HCT116 (cell line): ENCODE data around the gene CCNJ. TPM values are rescaled to one million over a fixed set of nuclear protein-coding genes. Genes with fewer than 3 reads are reported as not detected.

Experiments used
- ATAC-seq: fragments of 200-7000 bp; cut with Tn5 transposase; 2 replicates; pipeline ENCODE4 v1.9.1; 2020; ENCODE audit warnings: mild to moderate bottlenecking, moderate library complexity
- BruUV-seq: library from RNA; stranded (reverse); fragments of 400-500 nt; replicated peaks from 2 replicates; lab custom pipeline; 2021; lab: Mats Ljungman, UMichigan
- CTCF ChIA-PET: fragments of 300-600 bp; sonication (Branson Sonifier 250); formaldehyde crosslinking; loops from one replicate; lab custom pipeline; 2021; ENCODE audit warnings: antibody characterized with exemption; lab: Charles Lee
- POLR2A ChIA-PET: fragments of 300-600, 350-600 bp; sonication (Branson Sonifier 250); formaldehyde crosslinking; loops from one replicate; lab custom pipeline; 2021; ENCODE audit warnings: antibody characterized with exemption; lab: Charles Lee
- RAD21 ChIA-PET, 2 experiments: fragments of 300-600 bp; sonication (Branson Sonifier 250); formaldehyde crosslinking; loops; one replicate each; lab custom pipeline; 2023; ENCODE audit warnings: low total read pairs in 2 of 2; ENCODE audit not compliant: uncharacterized antibody in 2 of 2, unreplicated experiment in 2 of 2, low non-redundant PET in 1 of 2; lab: Charles Lee
- DNase-seq: peaks from one replicate; pipeline ENCODE4 v3.0.0-alpha.2; 2010; ENCODE audit warnings: low read depth, low spot score
- H2AFZ ChIP-seq: fragments of 200-600 bp; shearing (Covaris generic), sonication (generic); 2 replicates; pipeline ENCODE4 v1.6.1; 2017; ENCODE audit warnings: low read depth, mixed run types, mixed read lengths, antibody characterized with exemption, low read length; ENCODE audit not compliant: poor library complexity, severe bottlenecking
- H3K27ac ChIP-seq: 2 replicates; pipeline ENCODE4 v1.5.1; 2012; ENCODE audit warnings: low read depth, low read length
- H3K27me3 ChIP-seq: fragments of 200-600 bp; sonication (generic); 2 replicates; pipeline ENCODE4 v1.6.1; 2016; ENCODE audit warnings: mixed run types, low read length, mixed read lengths; ENCODE audit not compliant: insufficient read depth
- H3K36me3 ChIP-seq, 2 experiments: fragments of 200-500 bp in 1 of 2; fragments of 200-600 bp in 1 of 2; sonication (Bioruptor generic) in 1 of 2; sonication (generic) in 1 of 2; 2 replicates each; pipeline versions ENCODE4 v1.5.1 to v1.6.1; 2014 to 2016; ENCODE audit warnings: low read length in 2 of 2, inconsistent platforms in 1 of 2, mixed read lengths in 1 of 2, mixed run types in 1 of 2; ENCODE audit not compliant: insufficient read depth in 2 of 2, control insufficient read depth in 1 of 2
- H3K4me1 ChIP-seq, 2 experiments: fragments of 200-600 bp in 1 of 2; sonication (generic) in 1 of 2; 2 replicates each; pipeline versions ENCODE4 v1.5.1 to v1.6.1; 2012 to 2017; ENCODE audit warnings: low read length in 2 of 2, inconsistent platforms in 1 of 2, mild to moderate bottlenecking in 1 of 2, mixed read lengths in 1 of 2, mixed run types in 1 of 2, moderate library complexity in 1 of 2; ENCODE audit not compliant: insufficient read depth in 2 of 2, control insufficient read depth in 1 of 2
- H3K4me2 ChIP-seq: fragments of 200-600 bp; sonication (generic); 2 replicates; pipeline ENCODE4 v1.6.1; 2017; ENCODE audit warnings: mixed run types, low read length, mixed read lengths
- H3K4me3 ChIP-seq, 2 experiments: fragments of 200-600 bp in 1 of 2; sonication (generic) in 1 of 2; replicated peaks in 1 of 2; 2 replicates each; pipeline ENCODE4 v1.5.1; 2011 to 2016; ENCODE audit warnings: low read length in 2 of 2, control low read depth in 1 of 2, low read depth in 1 of 2, mild to moderate bottlenecking in 1 of 2, mixed read lengths in 1 of 2, mixed run types in 1 of 2
- H3K79me2 ChIP-seq: fragments of 200-600 bp; sonication (generic); 2 replicates; pipeline ENCODE4 v1.6.1; 2017; ENCODE audit warnings: mild to moderate bottlenecking, mixed run types, low read length, moderate library complexity, mixed read lengths; ENCODE audit not compliant: insufficient read depth
- H3K9ac ChIP-seq: fragments of 200-600 bp; sonication (generic); 2 replicates; pipeline ENCODE4 v1.6.1; 2016; ENCODE audit warnings: low read length, mixed read lengths
- H3K9me2 ChIP-seq: fragments of 200-600 bp; sonication (generic), shearing (Covaris generic); 2 replicates; pipeline ENCODE4 v1.6.1; 2017; ENCODE audit warnings: mixed run types, mild to moderate bottlenecking, moderate library complexity; ENCODE audit not compliant: insufficient read depth
- H3K9me3 ChIP-seq, 2 experiments: fragments of 200-500 bp in 1 of 2; fragments of 200-600 bp in 1 of 2; sonication (Bioruptor generic) in 1 of 2; sonication (generic) in 1 of 2; 2 replicates each; pipeline ENCODE4 v1.6.1; 2014 to 2017; ENCODE audit warnings: low read length in 2 of 2, mixed read lengths in 2 of 2, inconsistent platforms in 1 of 2, low read depth in 1 of 2, mild to moderate bottlenecking in 1 of 2, mixed run types in 1 of 2, moderate library complexity in 1 of 2; ENCODE audit not compliant: control insufficient read depth in 1 of 2, insufficient read depth in 1 of 2
- H4K20me1 ChIP-seq: fragments of 200-600 bp; sonication (generic), shearing (Covaris generic); 2 replicates; pipeline ENCODE4 v1.6.1; 2017; ENCODE audit warnings: mixed run types, mild to moderate bottlenecking, moderate library complexity; ENCODE audit not compliant: insufficient read depth
- CBX3 ChIP-seq: IDR thresholded peaks from 2 replicates; pipeline ENCODE4 v1.6.1; 2012; ENCODE audit warnings: low read depth
- CEBPB ChIP-seq: IDR thresholded peaks from 2 replicates; pipeline ENCODE4 v1.6.1; 2012; ENCODE audit warnings: low read depth
- EGR1 ChIP-seq: IDR thresholded peaks from 2 replicates; pipeline ENCODE4 v1.6.1; 2012; ENCODE audit warnings: low read depth
- ELF1 ChIP-seq: IDR thresholded peaks from 2 replicates; pipeline ENCODE4 v1.6.1; 2012; ENCODE audit warnings: low read depth, borderline replicate concordance
- EZH2 ChIP-seq: fragments of 200-600 bp; sonication (generic); IDR thresholded peaks from 2 replicates; pipeline ENCODE4 v1.6.1; 2017; ENCODE audit warnings: antibody characterized with exemption, mixed run types
- EZH2phosphoT487 ChIP-seq: fragments of 200-600 bp; IDR thresholded peaks from 2 replicates; pipeline ENCODE4 v1.6.1; 2018; ENCODE audit warnings: antibody characterized with exemption, borderline replicate concordance
- FOSL1 ChIP-seq: IDR thresholded peaks from 2 replicates; pipeline ENCODE4 v1.6.1; 2012; ENCODE audit warnings: low read depth
- JUND ChIP-seq: IDR thresholded peaks from 2 replicates; pipeline ENCODE4 v1.6.1; 2012
- POLR2A ChIP-seq: IDR thresholded peaks from 2 replicates; pipeline ENCODE4 v1.7.0; 2011; ENCODE audit warnings: borderline replicate concordance; ENCODE audit not compliant: insufficient read depth, insufficient read length; ENCODE audit errors: extremely low read depth
- POLR2AphosphoS5 ChIP-seq: IDR thresholded peaks from 2 replicates; pipeline ENCODE4 v1.6.1; 2011; ENCODE audit warnings: mild to moderate bottlenecking, low read depth, low read length, moderate library complexity
- RAD21 ChIP-seq: IDR thresholded peaks from 2 replicates; pipeline ENCODE4 v1.6.1; 2012; ENCODE audit warnings: low read depth, mild to moderate bottlenecking
- SIN3A ChIP-seq: IDR thresholded peaks from 2 replicates; pipeline ENCODE4 v1.6.1; 2012; ENCODE audit warnings: low read depth
- SP1 ChIP-seq: IDR thresholded peaks from 2 replicates; pipeline ENCODE4 v1.6.1; 2012; ENCODE audit warnings: low read depth
- SRF ChIP-seq: IDR thresholded peaks from 2 replicates; pipeline ENCODE4 v1.6.1; 2012; ENCODE audit warnings: low read depth
- TCF7L2 ChIP-seq: IDR thresholded peaks from 2 replicates; pipeline ENCODE4 v1.7.0; 2011; ENCODE audit warnings: borderline replicate concordance, inconsistent platforms; ENCODE audit not compliant: insufficient read depth, insufficient read length; ENCODE audit errors: extremely low read depth
- ZFX ChIP-seq: fragments of 450-650 bp; IDR thresholded peaks from 2 replicates; pipeline ENCODE4 v1.6.1; 2017
- ZNF274 ChIP-seq: fragments of 200-500 bp; sonication (Bioruptor generic); IDR thresholded peaks from 2 replicates; pipeline ENCODE4 v1.6.1; 2014; ENCODE audit warnings: mild to moderate bottlenecking, low read depth, low read length, inconsistent platforms
- intact Hi-C: fragments of 100-400 bp; cut with micrococcal nuclease; formaldehyde crosslinking; loops from 2 replicates; pipeline ENCODE4 v1.10.0; 2022
- total RNA-seq: library from RNA; stranded (reverse); gene quantifications from one replicate; pipeline ENCODE4 v1.2.1, GENCODE V29; 2021; ENCODE audit not compliant: unreplicated experiment
- TF ChIP-seq, protein P1 (sequence below): IDR thresholded peaks from 2 replicates; pipeline ENCODE4 v1.6.1; 2012
- TF ChIP-seq, protein P2 (sequence below): IDR thresholded peaks from 2 replicates; pipeline ENCODE4 v1.6.1; 2012; ENCODE audit warnings: low read depth
- TF ChIP-seq, protein P3 (sequence below): IDR thresholded peaks from 2 replicates; pipeline ENCODE4 v1.6.1; 2011; ENCODE audit warnings: mild to moderate bottlenecking, low read length, moderate library complexity; ENCODE audit not compliant: insufficient replicate concordance; ENCODE audit errors: extremely low read depth

Gene CCNJ
- total RNA-seq, 1 experiment from 2014 or later: 12.2 TPM

DNA sequence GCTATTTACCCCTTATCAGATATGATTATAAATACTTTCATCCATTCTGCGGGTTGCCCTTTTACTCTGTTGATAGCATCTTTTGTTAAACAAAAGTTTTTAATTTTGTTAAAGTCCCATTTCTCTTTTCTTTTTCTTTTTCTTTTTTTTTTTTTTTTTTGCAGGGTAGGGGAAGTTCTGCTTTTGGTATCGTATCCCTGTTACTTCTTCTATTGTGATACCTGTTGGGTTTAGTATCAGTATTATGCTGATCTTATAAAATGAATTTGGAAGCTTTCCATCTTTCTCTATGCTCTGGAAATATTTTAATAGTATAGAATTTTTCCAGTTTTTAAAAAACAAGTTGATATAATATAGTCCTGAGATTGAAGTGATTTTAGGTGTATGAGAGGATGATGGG is 6.0 kb downstream of the CCNJ start:
- H3K9ac ChIP-seq: no peak overlapping the region
- intact Hi-C loops: loop anchor here (10.0 kb wide), 1 partner anchor 245 kb away; no protein-coding TSS in a partner anchor
- no peak for ATAC-seq
- no TSS peak for BruUV-seq
- no peak for DNase-seq
- peaks cover 7 to 9% of the 10 kb centered on the region in 2 experiments; a peak in 2 of 4 replicates for H3K36me3 ChIP-seq
- no peaks in the 10 kb centered on the region for H3K9me2 ChIP-seq
- no peak overlapping the region for H3K4me3 ChIP-seq
- H2AFZ ChIP-seq: no peak overlapping the region
- ChIA-PET RAD21 (no interaction called here), CTCF (no interaction called here), POLR2A (no interaction called here)
- H3K27me3 ChIP-seq: no peaks in the 10 kb centered on the region
- no peak overlapping the region for H3K4me2 ChIP-seq
- H3K27ac ChIP-seq: no peak overlapping the region
- TF ChIP-seq, protein P1, sequence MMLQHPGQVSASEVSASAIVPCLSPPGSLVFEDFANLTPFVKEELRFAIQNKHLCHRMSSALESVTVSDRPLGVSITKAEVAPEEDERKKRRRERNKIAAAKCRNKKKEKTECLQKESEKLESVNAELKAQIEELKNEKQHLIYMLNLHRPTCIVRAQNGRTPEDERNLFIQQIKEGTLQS: no peak
- TF ChIP-seq ELF1: no peak
- no peak for TF ChIP-seq RAD21
- no peak for TF ChIP-seq FOSL1
- no peak for TF ChIP-seq POLR2A
- TF ChIP-seq EGR1: no peak
- TF ChIP-seq CEBPB: no peak
- no peak for TF ChIP-seq POLR2AphosphoS5
- no peak for TF ChIP-seq SP1
- TF ChIP-seq SRF: no peak
- TF ChIP-seq JUND: no peak
- no peak for TF ChIP-seq EZH2
- TF ChIP-seq TCF7L2: no peak
- TF ChIP-seq, protein P2, sequence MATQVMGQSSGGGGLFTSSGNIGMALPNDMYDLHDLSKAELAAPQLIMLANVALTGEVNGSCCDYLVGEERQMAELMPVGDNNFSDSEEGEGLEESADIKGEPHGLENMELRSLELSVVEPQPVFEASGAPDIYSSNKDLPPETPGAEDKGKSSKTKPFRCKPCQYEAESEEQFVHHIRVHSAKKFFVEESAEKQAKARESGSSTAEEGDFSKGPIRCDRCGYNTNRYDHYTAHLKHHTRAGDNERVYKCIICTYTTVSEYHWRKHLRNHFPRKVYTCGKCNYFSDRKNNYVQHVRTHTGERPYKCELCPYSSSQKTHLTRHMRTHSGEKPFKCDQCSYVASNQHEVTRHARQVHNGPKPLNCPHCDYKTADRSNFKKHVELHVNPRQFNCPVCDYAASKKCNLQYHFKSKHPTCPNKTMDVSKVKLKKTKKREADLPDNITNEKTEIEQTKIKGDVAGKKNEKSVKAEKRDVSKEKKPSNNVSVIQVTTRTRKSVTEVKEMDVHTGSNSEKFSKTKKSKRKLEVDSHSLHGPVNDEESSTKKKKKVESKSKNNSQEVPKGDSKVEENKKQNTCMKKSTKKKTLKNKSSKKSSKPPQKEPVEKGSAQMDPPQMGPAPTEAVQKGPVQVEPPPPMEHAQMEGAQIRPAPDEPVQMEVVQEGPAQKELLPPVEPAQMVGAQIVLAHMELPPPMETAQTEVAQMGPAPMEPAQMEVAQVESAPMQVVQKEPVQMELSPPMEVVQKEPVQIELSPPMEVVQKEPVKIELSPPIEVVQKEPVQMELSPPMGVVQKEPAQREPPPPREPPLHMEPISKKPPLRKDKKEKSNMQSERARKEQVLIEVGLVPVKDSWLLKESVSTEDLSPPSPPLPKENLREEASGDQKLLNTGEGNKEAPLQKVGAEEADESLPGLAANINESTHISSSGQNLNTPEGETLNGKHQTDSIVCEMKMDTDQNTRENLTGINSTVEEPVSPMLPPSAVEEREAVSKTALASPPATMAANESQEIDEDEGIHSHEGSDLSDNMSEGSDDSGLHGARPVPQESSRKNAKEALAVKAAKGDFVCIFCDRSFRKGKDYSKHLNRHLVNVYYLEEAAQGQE: no peak
- TF ChIP-seq CBX3: no peak
- no peak for TF ChIP-seq ZNF274
- no peak for TF ChIP-seq SIN3A
- TF ChIP-seq, protein P3, sequence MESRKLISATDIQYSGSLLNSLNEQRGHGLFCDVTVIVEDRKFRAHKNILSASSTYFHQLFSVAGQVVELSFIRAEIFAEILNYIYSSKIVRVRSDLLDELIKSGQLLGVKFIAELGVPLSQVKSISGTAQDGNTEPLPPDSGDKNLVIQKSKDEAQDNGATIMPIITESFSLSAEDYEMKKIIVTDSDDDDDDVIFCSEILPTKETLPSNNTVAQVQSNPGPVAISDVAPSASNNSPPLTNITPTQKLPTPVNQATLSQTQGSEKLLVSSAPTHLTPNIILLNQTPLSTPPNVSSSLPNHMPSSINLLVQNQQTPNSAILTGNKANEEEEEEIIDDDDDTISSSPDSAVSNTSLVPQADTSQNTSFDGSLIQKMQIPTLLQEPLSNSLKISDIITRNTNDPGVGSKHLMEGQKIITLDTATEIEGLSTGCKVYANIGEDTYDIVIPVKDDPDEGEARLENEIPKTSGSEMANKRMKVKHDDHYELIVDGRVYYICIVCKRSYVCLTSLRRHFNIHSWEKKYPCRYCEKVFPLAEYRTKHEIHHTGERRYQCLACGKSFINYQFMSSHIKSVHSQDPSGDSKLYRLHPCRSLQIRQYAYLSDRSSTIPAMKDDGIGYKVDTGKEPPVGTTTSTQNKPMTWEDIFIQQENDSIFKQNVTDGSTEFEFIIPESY: no peak
- no peak for TF ChIP-seq EZH2phosphoT487
- no peak for TF ChIP-seq ZFX
- no peaks in the 10 kb centered on the region for H3K9me3 ChIP-seq
- H3K79me2 ChIP-seq: peaks cover 75% of the 10 kb centered on the region
- no peaks in the 10 kb centered on the region for H4K20me1 ChIP-seq
- H3K4me1 ChIP-seq: peaks cover 5 to 8% of the 10 kb centered on the region in 2 experiments; a peak in 3 of 4 replicates
